ENCODE data around the gene SGF29.

GRCh38 chr16:28569021-28569420 lies 15.3 kb downstream of the SGF29 start:
- TF ChIP-seq, protein P1, sequence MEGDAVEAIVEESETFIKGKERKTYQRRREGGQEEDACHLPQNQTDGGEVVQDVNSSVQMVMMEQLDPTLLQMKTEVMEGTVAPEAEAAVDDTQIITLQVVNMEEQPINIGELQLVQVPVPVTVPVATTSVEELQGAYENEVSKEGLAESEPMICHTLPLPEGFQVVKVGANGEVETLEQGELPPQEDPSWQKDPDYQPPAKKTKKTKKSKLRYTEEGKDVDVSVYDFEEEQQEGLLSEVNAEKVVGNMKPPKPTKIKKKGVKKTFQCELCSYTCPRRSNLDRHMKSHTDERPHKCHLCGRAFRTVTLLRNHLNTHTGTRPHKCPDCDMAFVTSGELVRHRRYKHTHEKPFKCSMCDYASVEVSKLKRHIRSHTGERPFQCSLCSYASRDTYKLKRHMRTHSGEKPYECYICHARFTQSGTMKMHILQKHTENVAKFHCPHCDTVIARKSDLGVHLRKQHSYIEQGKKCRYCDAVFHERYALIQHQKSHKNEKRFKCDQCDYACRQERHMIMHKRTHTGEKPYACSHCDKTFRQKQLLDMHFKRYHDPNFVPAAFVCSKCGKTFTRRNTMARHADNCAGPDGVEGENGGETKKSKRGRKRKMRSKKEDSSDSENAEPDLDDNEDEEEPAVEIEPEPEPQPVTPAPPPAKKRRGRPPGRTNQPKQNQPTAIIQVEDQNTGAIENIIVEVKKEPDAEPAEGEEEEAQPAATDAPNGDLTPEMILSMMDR (IDR thresholded peaks at IDR 0.05; ENCODE audit: low read depth, low read length) = no peak
- no peak for TF ChIP-seq MAX (IDR thresholded peaks at IDR 0.05; ENCODE audit: low read depth, low read length)
- no peak for TF ChIP-seq POLR2A (IDR thresholded peaks at IDR 0.05; ENCODE audit: extremely low read depth, insufficient read length)
- no peak for TF ChIP-seq MYC (IDR thresholded peaks at IDR 0.05; ENCODE audit: low read depth, low read length)

All from NB4 (cell line).